RKO (cell line): ENCODE data around the gene UBL4A.
A peak's percentile ranks its signal among the peaks of the same experiment; 100 is the strongest.

Experiments
- DNase-seq: peaks from one replicate; pipeline ENCODE4 v3.0.0-alpha.2; 2016; ENCODE audit warnings: low spot score

Gene UBL4A

GRCh38 chrX:154481911-154482601 lies 4.4 kb downstream of the UBL4A start:
- DNase-seq, result no peak

- DNase-seq, result no peak
Observed at GRCh38 chrX:154481195-154481594, 5.2 kb downstream of the UBL4A start.

- DNase-seq, result peak; percentile 85
Observed at GRCh38 chrX:154478728-154479622, 7.4 kb downstream of the UBL4A start, which contains the start of gene LAGE3. Gene LAGE3, minus strand, starts transcription at chrX:154479281. Its CDS starts 366 bp downstream, at chrX:154478915.

- DNase-seq, result no peak
Observed at GRCh38 chrX:154477891-154478477, 8.4 kb downstream of the UBL4A start.

- no peak for DNase-seq
Observed at GRCh38 chrX:154476821-154477220, 9.6 kb downstream of the UBL4A start.

GRCh38 chrX:154473683-154474082 lies 12.7 kb downstream of the UBL4A start:
- no peak for DNase-seq

- no peak for DNase-seq
Observed at GRCh38 chrX:154472685-154473632, 13.5 kb downstream of the UBL4A start.

- DNase-seq, result no peak
Observed at GRCh38 chrX:154471839-154472684, 14.4 kb downstream of the UBL4A start.

- DNase-seq, result no peak
Observed at GRCh38 chrX:154470914-154471568, 15.4 kb downstream of the UBL4A start.

GRCh38 chrX:154470434-154470833 lies 16.0 kb downstream of the UBL4A start:
- no peak for DNase-seq

- no peak for DNase-seq
Observed at GRCh38 chrX:154469880-154470279, 16.5 kb downstream of the UBL4A start.

- DNase-seq, result no peak
Observed at GRCh38 chrX:154469114-154469513, 17.3 kb downstream of the UBL4A start.

GRCh38 chrX:154468217-154468616 lies 18.2 kb downstream of the UBL4A start:
- DNase-seq, result no peak

GRCh38 chrX:154467556-154467955 lies 18.9 kb downstream of the UBL4A start:
- no peak for DNase-seq

GRCh38 chrX:154466907-154467306 lies 19.5 kb downstream of the UBL4A start:
- no peak for DNase-seq

GRCh38 chrX:154466036-154466435 lies 20.4 kb downstream of the UBL4A start:
- no peak for DNase-seq

GRCh38 chrX:154465601-154466000 lies 20.8 kb downstream of the UBL4A start:
- DNase-seq, result no peak

GRCh38 chrX:154464806-154465365 lies 21.5 kb downstream of the UBL4A start:
- DNase-seq, result no peak

GRCh38 chrX:154463611-154464220 lies 22.7 kb downstream of the UBL4A start:
- DNase-seq, result no peak
